HEK293 (cell line): Measurements from ENCODE around the gene RIT1.

Experiments used
- BCL11B ChIP-seq: fragments of 450-650 bp; formaldehyde crosslinking; IDR thresholded peaks from 2 replicates; pipeline ENCODE4 v1.5.1; 2016; ENCODE audit warnings: low read depth, missing biosample characterization, missing genetic modification characterization
- CTCF ChIP-seq: fragments of 450-650 bp; formaldehyde crosslinking; IDR thresholded peaks from 2 replicates; pipeline ENCODE4 v1.5.1; 2016; ENCODE audit warnings: missing biosample characterization, missing genetic modification characterization
- KLF17 ChIP-seq: fragments of 450-650 bp; formaldehyde crosslinking; IDR thresholded peaks from 2 replicates; pipeline ENCODE4 v1.5.1; 2016; ENCODE audit warnings: missing biosample characterization, missing genetic modification characterization
- ZNF23 ChIP-seq: fragments of 450-650 bp; formaldehyde crosslinking; IDR thresholded peaks from 2 replicates; pipeline ENCODE4 v1.5.1; 2016; ENCODE audit warnings: missing biosample characterization, missing genetic modification characterization, borderline replicate concordance
- ZNF558 ChIP-seq: fragments of 450-650 bp; formaldehyde crosslinking; IDR thresholded peaks from 2 replicates; pipeline ENCODE4 v1.5.1; 2016; ENCODE audit warnings: missing biosample characterization, missing genetic modification characterization
- ZNF785 ChIP-seq: fragments of 450-650 bp; formaldehyde crosslinking; IDR thresholded peaks from 2 replicates; pipeline ENCODE4 v1.5.1; 2016; ENCODE audit warnings: missing biosample characterization, missing genetic modification characterization
- TF ChIP-seq, protein P1 (sequence below): fragments of 450-650 bp; formaldehyde crosslinking; IDR thresholded peaks from 2 replicates; pipeline ENCODE4 v1.5.1; 2016; ENCODE audit warnings: missing biosample characterization, missing genetic modification characterization

DNA sequence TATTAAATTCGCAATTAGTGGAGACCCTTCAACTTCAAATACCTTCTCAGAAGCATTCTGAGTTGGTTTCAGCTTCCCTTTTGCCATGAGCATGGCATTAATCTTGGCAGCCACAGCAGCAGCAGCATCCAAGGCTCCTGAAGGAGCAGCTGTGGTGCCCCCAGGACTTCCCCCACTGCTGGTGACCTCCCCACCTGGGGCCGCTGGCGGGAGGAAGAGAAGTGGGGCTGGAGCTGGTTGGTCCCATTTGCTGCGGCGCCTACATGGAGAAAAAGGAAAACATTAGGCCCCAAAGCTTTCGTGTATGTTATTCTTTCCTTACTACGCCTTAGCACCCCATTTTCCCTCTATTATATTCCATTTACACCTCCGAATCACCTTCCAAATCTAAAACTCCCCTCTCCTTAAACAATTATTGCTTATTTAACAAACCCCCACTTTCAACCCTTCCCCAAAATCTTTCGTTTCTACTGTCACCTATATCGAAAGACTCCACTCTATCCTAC lies 22.5 kb upstream of the RIT1 start:
- TF ChIP-seq CTCF (tag by site-specific recombination) (no peak), BCL11B (tag by site-specific recombination) (no peak), KLF17 (no peak), ZNF785 (tag by site-specific recombination) (no peak), ZNF23 (no peak), ZNF558 (tag by site-specific recombination) (no peak)
- TF ChIP-seq, protein P1, sequence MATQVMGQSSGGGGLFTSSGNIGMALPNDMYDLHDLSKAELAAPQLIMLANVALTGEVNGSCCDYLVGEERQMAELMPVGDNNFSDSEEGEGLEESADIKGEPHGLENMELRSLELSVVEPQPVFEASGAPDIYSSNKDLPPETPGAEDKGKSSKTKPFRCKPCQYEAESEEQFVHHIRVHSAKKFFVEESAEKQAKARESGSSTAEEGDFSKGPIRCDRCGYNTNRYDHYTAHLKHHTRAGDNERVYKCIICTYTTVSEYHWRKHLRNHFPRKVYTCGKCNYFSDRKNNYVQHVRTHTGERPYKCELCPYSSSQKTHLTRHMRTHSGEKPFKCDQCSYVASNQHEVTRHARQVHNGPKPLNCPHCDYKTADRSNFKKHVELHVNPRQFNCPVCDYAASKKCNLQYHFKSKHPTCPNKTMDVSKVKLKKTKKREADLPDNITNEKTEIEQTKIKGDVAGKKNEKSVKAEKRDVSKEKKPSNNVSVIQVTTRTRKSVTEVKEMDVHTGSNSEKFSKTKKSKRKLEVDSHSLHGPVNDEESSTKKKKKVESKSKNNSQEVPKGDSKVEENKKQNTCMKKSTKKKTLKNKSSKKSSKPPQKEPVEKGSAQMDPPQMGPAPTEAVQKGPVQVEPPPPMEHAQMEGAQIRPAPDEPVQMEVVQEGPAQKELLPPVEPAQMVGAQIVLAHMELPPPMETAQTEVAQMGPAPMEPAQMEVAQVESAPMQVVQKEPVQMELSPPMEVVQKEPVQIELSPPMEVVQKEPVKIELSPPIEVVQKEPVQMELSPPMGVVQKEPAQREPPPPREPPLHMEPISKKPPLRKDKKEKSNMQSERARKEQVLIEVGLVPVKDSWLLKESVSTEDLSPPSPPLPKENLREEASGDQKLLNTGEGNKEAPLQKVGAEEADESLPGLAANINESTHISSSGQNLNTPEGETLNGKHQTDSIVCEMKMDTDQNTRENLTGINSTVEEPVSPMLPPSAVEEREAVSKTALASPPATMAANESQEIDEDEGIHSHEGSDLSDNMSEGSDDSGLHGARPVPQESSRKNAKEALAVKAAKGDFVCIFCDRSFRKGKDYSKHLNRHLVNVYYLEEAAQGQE, result no peak
